ENCODE measurements around the gene BANK1. TPM values are rescaled to one million over a fixed set of nuclear protein-coding genes. Genes with fewer than 3 reads are reported as not detected.

BANK1 gene
- total and polyA plus RNA-seq, 2 of the 8 experiments (the other 6 are each of a cell fraction or from before 2014, with no cell fraction given), result 0.59 to 0.93 TPM

- H3K79me1 ChIP-seq (ENCODE audit: low read depth, low read length), result no peaks in the 10 kb centered on the region
- H2AK5ac ChIP-seq (ENCODE audit: low read depth, low read length), result no peak overlapping the region
- H3K36me3 ChIP-seq (ENCODE audit: control insufficient read depth in 2 of 4, insufficient read depth in 4 of 4, low read length in 3 of 4), result no peaks in the 10 kb centered on the region
- no peak overlapping the region for H3K9ac ChIP-seq (replicated peaks in 1 of 4; ENCODE audit: extremely low read depth in 1 of 4, low read depth in 3 of 4, low read length in 3 of 4)
- no peak overlapping the region for H2BK15ac ChIP-seq (ENCODE audit: low read length)
- no peak overlapping the region for H4K8ac ChIP-seq (ENCODE audit: extremely low read depth, insufficient read depth, low read length)
- no peak overlapping the region for H2AFZ ChIP-seq (ENCODE audit: low read length)
- H2BK12ac ChIP-seq (ENCODE audit: low read depth, low read length), result no peak overlapping the region
- CTCF ChIA-PET (ENCODE audit: partially characterized antibody), result interaction anchor here (1.2 kb wide), 1 partner anchor 184 kb away, joined by 3 read pairs; no protein-coding TSS in a partner anchor
- no peak overlapping the region for H4K5ac ChIP-seq (ENCODE audit: insufficient read length, low read depth, low read length)
- no peak overlapping the region for H3K27ac ChIP-seq (ENCODE audit: low read depth, low read length)
- POLR2A ChIA-PET (ENCODE audit: partially characterized antibody), result no interaction called here
- no peaks in the 10 kb centered on the region for H3K4me1 ChIP-seq (replicated peaks in 1 of 4; ENCODE audit: control insufficient read depth in 3 of 4, insufficient read depth in 4 of 4, low read length in 3 of 4)
- no peaks in the 10 kb centered on the region for H3K23me2 ChIP-seq (ENCODE audit: low read depth, low read length)
- no peaks in the 10 kb centered on the region for H3K79me2 ChIP-seq (ENCODE audit: control insufficient read depth in 1 of 2, insufficient read depth in 2 of 2, low read length in 2 of 2)
- no peak overlapping the region for H3K14ac ChIP-seq (ENCODE audit: insufficient read length)
- H3K9me3 ChIP-seq (ENCODE audit: insufficient read depth in 2 of 2, low read depth in 1 of 2, low read length in 1 of 2), result no peaks in the 10 kb centered on the region
- H3K18ac ChIP-seq (ENCODE audit: extremely low read depth, low read length), result no peak overlapping the region
- no peaks in the 10 kb centered on the region for H3K27me3 ChIP-seq (replicated peaks in 1 of 4; ENCODE audit: control insufficient read depth in 3 of 4, extremely low read depth in 1 of 4, insufficient read depth in 3 of 4, low read length in 3 of 4)
- H2BK5ac ChIP-seq (ENCODE audit: low read depth, low read length), result no peak overlapping the region
- H3K23ac ChIP-seq (ENCODE audit: insufficient read length), result no peak overlapping the region
- H4K91ac ChIP-seq (replicated peaks; ENCODE audit: insufficient read length, low read length), result no peak overlapping the region
- no peaks in the 10 kb centered on the region for H4K20me1 ChIP-seq (replicated peaks in 1 of 2; ENCODE audit: control insufficient read depth in 1 of 2, insufficient read depth in 2 of 2, low read length in 2 of 2)
- H3K4ac ChIP-seq (replicated peaks; ENCODE audit: insufficient read length, low read depth, low read length), result no peak overlapping the region
- H3K4me3 ChIP-seq (ENCODE audit: extremely low read depth in 1 of 4, insufficient read depth in 2 of 4, low read depth in 3 of 4, low read length in 4 of 4), result no peak overlapping the region
- FAIRE-seq (no peak), DNase-seq (ENCODE audit: low read depth in 1 of 2, low spot score in 2 of 2) (no peak)
- no peak overlapping the region for H3K56ac ChIP-seq (replicated peaks; ENCODE audit: insufficient read length, low read depth, low read length)
- no peak overlapping the region for H2BK20ac ChIP-seq (ENCODE audit: low read length)
- H2BK120ac ChIP-seq (replicated peaks; ENCODE audit: low read depth, low read length), result no peak overlapping the region
- no peak overlapping the region for H3K4me2 ChIP-seq (ENCODE audit: insufficient read depth in 1 of 2, low read depth in 2 of 2, low read length in 2 of 2)
- TF ChIP-seq RNF2 (IDR thresholded peaks at IDR 0.05; ENCODE audit: borderline replicate concordance, low read depth, low read length, missing control alignments, poor library complexity, severe bottlenecking), result no peak
- no peak for TF ChIP-seq SIRT6 (IDR thresholded peaks at IDR 0.05; ENCODE audit: low read length)
Observed at GRCh38 chr4:101914761-101915160, 124.2 kb downstream of the BANK1 start.
